Epithelial cell of prostate (primary cell): ENCODE data around the gene CDC42BPB.

Experiments used
- DNase-seq: peaks from one replicate; pipeline ENCODE4 v3.0.0-alpha.2; 2011; ENCODE audit warnings: low read depth, low spot score
- H3K27ac ChIP-seq: fragments of 450-650 bp; 2 replicates; pipeline ENCODE4 v1.5.1; 2017; ENCODE audit warnings: mild to moderate bottlenecking

The CDC42BPB gene, protein sequence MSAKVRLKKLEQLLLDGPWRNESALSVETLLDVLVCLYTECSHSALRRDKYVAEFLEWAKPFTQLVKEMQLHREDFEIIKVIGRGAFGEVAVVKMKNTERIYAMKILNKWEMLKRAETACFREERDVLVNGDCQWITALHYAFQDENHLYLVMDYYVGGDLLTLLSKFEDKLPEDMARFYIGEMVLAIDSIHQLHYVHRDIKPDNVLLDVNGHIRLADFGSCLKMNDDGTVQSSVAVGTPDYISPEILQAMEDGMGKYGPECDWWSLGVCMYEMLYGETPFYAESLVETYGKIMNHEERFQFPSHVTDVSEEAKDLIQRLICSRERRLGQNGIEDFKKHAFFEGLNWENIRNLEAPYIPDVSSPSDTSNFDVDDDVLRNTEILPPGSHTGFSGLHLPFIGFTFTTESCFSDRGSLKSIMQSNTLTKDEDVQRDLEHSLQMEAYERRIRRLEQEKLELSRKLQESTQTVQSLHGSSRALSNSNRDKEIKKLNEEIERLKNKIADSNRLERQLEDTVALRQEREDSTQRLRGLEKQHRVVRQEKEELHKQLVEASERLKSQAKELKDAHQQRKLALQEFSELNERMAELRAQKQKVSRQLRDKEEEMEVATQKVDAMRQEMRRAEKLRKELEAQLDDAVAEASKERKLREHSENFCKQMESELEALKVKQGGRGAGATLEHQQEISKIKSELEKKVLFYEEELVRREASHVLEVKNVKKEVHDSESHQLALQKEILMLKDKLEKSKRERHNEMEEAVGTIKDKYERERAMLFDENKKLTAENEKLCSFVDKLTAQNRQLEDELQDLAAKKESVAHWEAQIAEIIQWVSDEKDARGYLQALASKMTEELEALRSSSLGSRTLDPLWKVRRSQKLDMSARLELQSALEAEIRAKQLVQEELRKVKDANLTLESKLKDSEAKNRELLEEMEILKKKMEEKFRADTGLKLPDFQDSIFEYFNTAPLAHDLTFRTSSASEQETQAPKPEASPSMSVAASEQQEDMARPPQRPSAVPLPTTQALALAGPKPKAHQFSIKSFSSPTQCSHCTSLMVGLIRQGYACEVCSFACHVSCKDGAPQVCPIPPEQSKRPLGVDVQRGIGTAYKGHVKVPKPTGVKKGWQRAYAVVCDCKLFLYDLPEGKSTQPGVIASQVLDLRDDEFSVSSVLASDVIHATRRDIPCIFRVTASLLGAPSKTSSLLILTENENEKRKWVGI (N-terminal part only)

DNA sequence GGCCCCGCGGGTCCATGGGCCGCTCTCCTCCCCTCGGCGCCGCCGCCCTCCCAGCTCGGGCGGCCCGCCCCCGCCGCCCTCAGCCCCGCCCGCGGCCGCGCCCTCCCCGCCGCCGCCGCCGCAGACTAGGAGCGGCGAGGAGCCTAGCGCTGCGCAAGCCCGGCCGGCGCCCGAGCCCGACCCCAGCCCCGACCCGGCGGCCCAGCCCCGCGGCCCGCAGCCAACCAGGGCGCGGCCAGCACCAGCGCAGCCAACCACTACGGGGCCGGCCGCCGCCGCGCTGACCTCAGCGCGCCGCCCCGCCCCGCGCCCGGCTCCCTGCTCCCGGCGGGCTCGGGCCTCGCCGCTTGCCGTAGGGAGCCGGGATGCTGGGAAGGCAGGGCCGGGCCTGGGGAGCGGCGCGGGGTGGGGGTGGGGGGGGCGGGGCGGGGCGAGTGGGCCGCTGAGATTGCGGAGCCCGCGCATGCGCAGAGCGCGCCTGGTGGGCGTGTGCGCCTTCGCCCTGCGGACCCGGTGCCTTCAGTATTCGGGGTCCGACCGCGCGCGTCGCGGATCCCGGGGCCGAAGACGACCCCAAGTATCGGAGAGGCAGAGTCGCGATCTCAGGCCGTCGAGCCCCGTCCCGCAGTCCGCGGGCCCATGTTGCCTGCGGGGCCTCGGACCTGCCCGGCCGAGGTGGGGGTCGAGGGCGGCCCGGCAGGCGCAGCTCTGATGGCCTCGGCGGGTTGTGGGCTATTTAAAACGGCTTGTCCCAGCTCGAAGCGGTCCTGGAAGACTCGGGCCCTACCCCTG, at the start of gene CDC42BPB:
CDC42BPB (minus strand) TSS at position 178 of the 792 bp plus-strand sequence. CDS start 376 bp downstream, outside the sequence.
- DNase-seq: peak; percentile 55
- H3K27ac ChIP-seq: peak within 1 kb of the TSS; percentile 88

DNA sequence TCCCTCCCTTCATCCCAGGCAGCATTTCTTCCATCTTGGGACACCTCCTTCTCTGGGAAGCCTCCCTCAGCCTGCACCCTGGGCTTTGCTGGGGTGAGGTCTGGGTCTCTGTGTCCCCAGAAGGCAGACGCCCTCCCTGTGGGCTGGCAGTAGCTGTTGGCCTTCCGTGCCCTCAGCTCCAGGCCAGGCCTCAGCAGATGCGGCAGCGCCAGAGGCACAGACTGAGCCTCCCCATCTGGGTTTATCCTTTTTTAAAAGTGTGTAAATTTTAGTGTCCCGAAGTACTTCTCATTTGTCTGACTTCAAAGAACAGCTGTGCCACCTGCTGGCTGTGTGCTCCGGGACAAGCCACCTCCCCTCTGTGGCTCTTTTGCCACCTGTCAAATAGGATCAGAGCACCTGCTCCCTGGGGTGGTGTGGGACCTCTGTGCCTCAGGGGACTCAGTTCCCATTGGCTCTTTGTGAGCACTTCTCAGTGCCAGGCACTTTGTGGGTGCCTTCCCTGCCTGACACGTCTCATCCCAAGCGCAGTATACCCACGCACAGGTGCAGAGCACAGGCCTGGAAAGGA, 48.3 kb upstream of the CDC42BPB start:
- H3K27ac ChIP-seq: no peak overlapping the region
- DNase-seq: no peak

GRCh38 chr14:103104654-103105452, 47.5 kb upstream of the CDC42BPB start:
- H3K27ac ChIP-seq: no peak overlapping the region
- no peak for DNase-seq

- no peak for DNase-seq
- no peak overlapping the region for H3K27ac ChIP-seq
Measured at GRCh38 chr14:103104389-103104653, 47.0 kb upstream of the CDC42BPB start.

GRCh38 chr14:103103461-103104388, 46.4 kb upstream of the CDC42BPB start:
- H3K27ac ChIP-seq: no peak overlapping the region
- DNase-seq: peak; percentile 27

DNA sequence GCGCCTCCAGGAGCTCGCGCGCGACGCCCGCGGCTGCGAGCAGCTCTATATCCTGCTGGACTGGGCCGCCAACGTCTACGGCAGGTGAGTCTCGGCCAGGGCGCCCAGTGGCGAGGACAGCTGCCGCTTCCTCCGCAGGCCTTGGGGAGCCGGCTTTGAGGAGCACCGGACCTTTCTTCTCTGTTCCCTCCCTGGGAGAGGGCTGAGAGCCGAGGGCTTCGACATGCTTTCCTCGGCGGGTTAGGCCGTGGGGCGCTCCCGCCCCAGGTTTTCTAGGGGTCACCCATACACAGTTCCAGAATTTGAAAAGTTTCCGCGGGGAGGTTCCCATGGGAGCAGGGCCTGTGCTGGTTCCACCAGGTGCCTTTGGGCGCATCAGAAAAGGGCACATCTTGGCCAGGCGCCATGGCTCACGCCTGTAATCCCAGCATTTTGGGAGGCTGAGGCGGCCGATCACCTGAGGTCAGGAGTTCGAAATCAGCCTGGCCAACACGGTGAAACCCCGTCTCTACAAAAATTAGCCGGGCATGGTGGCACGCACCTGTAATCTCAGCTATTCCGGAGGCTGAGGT, 45.4 kb upstream of the CDC42BPB start:
- no peak overlapping the region for H3K27ac ChIP-seq
- DNase-seq: no peak

DNA sequence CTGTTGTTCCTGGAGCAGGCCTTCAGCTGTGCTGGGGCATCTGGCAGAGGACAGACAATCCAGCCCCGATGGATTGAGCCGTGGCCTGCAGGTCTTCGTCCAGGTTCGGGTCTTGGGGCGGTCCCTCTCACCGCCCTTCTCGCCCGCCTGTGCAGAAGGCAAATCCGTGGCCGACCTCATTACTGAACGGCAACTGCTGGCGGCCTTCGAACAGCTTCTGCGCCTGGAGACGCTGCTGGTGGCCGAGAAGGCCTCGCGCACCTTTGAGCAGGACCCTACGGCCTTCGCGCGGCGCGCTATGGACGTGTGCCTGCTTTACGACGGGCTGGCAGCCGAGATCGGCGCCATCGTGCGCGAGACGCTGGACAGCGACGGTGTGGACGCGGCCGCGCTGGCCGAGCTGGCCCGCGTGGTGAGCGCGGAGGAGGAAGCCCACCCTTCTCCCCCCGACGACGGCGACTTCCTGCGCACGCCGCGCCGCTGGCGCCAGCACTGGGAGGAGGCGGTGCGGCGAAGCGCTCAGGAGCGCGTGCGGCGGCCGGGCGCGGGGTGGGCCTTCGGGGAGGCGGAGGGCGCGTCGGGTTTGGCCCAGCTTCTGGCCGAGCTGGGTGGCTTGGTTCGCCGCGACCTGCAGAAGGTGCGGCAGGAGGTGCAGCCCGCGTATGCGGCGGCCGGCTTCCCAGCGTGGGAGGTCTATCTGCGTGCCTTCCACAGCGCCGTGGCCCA, 44.8 kb upstream of the CDC42BPB start:
- H3K27ac ChIP-seq: no peak overlapping the region
- no peak for DNase-seq

- H3K27ac ChIP-seq: no peak overlapping the region
- no peak for DNase-seq
Measured at GRCh38 chr14:103101257-103101962, 44.1 kb upstream of the CDC42BPB start.

DNA sequence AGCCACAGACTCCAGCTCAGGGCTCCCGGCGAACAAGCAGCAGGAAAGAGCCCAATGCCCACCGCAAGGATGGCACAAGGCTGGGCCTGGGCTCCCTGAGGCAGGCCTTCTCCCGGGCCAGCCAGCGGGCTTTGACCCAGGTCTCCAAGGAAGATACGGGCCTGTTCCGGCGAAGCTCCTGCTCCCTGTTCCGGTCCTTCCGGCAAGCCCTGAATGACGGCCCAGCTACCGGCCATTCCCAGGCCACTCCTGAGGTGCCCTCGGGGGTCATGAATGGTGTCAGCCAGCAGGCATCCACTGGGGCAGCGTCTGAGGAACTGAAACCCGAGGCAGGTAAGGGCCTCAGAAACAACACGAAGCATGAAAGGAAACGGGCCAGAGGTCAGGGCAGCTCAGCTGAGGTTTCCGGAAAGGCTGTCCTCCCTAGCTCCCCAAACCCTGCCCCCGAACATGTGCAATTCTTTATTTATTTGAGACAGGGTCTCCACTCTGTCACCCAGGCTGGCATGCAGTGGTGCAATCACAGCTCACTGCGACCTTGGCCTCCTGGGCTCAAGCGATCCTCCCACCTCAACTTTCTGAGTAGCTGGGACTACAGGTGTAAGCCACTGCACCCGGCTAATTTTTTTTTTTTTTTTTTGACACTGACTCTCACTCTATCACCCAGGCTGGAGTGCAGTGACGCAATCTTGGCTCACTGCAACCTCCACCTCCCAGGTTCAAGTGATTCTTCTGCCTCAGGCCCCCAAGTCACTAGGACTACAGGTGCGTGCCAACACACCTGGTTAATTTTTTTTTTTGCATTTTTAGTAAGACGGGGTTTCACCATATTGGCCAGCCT, 43.2 kb upstream of the CDC42BPB start:
- no peak overlapping the region for H3K27ac ChIP-seq
- DNase-seq: no peak

GRCh38 chr14:103099733-103100280, 42.5 kb upstream of the CDC42BPB start:
- no peak overlapping the region for H3K27ac ChIP-seq

DNA sequence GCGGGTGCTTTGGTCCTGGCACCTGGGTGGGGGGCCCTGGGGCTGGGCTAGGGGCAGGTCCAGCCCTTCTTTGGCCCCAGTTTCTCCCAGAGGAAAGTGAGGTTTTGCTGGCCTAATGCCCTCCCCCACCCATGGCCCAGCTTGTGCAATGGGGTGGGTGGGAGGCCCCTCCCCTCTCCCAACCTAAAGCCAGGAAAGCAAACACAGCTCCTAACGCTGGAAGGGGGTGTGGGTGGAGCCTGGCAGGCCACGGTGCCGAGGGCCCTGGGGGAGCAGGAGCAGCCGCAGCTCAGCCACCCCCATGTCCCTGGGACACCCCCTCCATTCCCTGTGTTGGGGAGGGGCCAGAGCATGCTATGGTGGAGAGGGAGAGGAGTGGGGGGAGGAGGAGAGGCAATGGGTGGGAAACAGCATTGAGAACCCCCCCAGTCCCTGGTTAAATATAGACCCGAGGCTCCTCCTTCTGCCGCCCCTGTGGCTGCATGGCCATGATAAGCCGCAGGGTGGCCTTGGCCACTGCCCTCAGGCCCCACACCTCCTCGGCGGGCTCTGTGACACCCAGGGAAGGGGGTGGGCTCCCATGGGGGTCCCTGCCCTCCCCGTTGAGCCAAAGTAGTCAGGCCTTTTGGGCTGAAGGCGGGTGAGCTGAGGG, 41.9 kb upstream of the CDC42BPB start:
- H3K27ac ChIP-seq: no peak overlapping the region
- DNase-seq: no peak

More at GRCh38 chr14:103099733-103100280, 42.5 kb upstream of the CDC42BPB start:
- no peak for DNase-seq

DNA sequence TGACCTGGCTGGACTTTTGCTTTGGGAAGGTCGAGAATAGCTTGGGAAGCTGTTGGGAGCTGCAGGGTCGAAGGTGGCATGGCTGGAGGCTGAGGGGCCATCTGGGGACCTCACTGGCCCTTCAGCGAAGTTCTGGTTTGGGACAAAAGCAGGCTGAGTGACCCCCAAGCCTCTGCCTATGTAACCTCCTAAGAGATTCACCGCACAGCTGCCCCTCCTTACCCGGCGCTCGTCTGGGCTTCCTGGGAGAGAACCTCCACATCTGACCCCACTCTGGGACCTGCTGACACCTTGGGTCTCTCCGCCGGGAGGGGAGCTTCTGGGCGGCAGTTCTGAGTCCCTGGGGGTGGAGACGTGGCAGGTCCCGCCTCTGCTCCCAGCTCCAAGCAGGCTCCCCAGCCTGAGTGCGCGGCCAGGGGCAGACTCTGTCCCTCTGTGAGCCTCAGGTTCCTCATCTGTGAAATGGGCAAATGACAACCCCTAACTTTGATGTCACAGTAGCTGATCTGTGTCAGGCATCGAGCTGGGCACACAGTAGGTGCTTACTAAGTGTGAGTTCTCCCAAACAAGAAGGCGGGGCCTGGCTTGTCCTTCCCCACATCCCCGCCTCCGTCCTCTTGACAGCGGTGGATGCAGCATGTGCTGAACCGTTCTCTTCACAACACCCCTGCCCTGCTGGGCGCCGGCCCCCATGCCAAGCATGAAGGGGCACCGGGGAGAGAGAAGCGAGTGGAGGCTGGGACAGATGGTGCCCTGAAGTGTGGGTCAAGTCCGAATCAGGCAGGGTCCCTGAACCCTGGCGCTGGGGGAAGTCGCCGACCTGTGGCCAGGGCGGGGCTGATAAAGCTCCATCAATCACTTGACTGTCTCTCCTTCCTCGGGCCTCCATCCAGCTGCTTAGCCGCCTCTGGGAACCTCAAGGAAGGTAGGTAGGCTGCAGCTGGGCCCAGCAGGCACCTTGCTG, 40.9 kb upstream of the CDC42BPB start:
- H3K27ac ChIP-seq: no peak overlapping the region
- DNase-seq: no peak

DNA sequence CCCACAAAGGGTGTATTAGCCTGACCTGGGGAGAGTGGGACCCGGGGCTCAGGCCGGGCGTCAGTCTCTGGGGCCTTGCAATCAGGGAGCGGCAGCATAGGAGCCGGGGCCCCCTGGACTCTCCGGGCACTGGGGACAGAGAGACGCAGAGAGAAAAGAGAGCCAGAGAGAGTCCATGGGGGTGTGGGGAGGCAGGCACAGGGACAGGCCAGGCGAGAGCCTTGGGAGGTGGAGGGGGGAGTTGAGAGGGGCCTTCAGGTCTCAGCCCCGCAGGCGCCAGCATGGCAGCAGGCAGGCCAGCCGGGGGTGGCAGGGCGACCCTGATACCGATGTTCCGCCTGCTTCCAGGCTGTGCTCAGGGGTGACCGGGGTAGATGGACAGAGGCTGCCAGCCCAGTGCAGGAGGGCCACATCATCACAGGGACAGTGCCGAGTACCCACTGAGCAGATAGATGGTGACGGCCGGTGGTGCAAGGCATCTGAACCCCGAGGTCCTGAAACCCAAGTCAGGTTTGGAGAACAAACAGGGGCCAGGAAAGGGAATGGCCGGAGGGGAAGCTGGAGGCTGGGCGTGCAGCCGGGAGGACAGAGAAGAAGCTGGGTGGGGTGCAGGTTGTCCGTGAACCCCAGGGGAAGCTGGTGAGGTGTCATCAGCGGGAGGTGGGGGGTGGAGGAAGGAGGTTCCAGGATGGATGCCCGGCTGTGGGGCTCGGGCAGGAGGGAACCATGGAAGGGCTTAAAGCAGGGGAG, 40.1 kb upstream of the CDC42BPB start:
- no peak overlapping the region for H3K27ac ChIP-seq
- DNase-seq: no peak
